Left colon (tissue), 2 donors: ENCODE data around the gene GTF3A. TPM values are rescaled to one million over a fixed set of nuclear protein-coding genes. Genes with fewer than 3 reads are reported as not detected.

Experiments used
- ATAC-seq: fragments of 200-7000 bp; cut with Tn5 transposase; one replicate; pipeline ENCODE4 v1.9.1; 2020; ENCODE audit warnings: mild to moderate bottlenecking, moderate library complexity
- DNase-seq, 2 donors: peaks; one replicate each; pipeline ENCODE4 v3.0.0-alpha.2; 2020
- intact Hi-C, 2 donors: fragments of 100-400 bp; cut with DNase I in 1 of 2; cut with micrococcal nuclease in 1 of 2; formaldehyde crosslinking; loops; one replicate each; pipeline versions ENCODE4 v1.11.2 to v1.14.0; 2022; cut with DNase I, micrococcal nuclease
- total RNA-seq, 2 donors: library from RNA; stranded (reverse); fragmentation: NEBNext Ultra II Directional; extraction: Animal tissue kit (Norgen Biotek cat#: 25700); gene quantifications; one replicate each; pipeline ENCODE4 v1.2.1, GENCODE V29; 2021
- donor health status: DM: no; HTN: no; CAD: no.
- donor health status: DM: yes; HTN: yes; CAD: no.

GTF3A gene
- total RNA-seq, 2 donors from 2014 or later: 35.5 to 36.4 TPM

DNA sequence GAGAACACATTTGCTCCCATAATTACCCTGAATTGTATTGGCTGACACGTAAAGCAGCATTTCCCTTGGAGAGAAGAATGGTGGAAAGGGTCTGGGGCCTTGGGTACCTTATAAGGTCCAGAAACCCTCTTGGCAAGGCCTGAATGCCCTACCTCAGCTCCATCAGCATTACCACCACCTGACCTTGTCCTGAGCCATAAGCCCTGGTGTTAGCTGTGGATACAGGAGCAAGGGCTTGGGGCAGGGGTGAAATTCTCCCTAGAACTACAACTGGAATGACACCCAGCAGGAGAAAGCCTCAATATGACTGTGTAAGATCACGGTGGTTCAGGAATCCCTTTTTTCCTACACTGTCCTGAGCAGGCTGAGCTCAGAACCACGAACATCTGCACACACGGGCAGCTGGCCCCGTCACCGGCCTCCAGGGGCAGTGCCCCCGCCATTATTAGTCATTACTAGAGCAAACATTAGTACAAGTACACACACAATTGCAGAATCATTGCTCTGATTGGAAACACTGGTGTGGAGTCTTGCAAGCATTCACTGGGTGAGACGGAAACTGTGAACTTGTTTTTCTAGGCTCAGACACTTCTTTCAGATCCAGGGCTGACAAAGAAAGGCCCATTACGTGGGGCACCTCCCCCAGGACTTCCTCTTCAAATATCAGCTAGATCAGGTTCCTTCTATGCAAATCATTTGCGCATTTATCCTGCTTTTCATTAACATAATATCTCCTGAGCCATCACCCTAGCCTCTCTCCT is 52.7 kb downstream of the GTF3A start:
- no peak for ATAC-seq
- DNase-seq: no peak
- intact Hi-C loops: no loop called here

DNA sequence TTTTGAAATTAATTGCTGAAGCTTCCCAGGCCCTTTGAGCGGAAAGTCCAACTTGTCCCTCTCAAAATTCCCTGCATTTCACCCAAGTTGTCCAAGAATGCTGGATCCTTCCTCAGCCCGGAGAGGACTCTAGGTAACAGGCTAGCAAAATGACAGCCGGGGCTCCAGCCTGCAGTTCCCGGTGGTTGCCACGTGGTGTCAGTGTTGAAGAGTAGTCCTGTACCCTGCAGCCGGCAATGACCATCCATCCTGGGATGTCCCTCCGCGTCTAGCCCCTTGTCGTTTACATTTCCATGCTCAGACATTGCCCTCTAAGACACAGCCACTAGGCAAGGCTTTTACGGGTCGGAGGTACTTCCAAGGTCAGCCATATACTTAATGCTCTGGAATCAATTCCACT is 57.3 kb downstream of the GTF3A start:
- intact Hi-C loops: no loop called here
- ATAC-seq (peak; percentile 63), DNase-seq (peak in 1 of 2 donors; percentile 54)

DNA sequence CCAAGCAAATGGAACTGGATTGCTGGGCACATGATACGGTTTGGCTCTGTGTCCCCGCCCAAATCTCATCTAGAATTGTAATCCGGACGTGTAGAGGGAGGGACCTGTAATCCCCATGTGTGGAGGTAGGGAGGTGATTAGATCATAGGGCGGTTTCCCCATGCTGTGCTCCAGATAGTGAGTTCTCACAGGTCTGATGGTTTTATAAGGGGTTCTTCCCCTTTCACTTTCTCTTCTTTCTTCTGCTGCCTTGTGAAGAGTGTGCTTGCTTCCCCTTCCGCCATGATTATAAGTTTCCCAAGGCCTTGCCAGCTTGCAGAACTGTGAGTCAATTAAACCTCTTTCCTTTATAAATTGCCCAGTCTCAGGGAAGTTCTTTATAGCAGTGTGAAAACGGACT is 58.6 kb downstream of the GTF3A start:
- DNase-seq (peak; percentile 15 to 32), ATAC-seq (peak; percentile 97)
- intact Hi-C loops: no loop called here

DNA sequence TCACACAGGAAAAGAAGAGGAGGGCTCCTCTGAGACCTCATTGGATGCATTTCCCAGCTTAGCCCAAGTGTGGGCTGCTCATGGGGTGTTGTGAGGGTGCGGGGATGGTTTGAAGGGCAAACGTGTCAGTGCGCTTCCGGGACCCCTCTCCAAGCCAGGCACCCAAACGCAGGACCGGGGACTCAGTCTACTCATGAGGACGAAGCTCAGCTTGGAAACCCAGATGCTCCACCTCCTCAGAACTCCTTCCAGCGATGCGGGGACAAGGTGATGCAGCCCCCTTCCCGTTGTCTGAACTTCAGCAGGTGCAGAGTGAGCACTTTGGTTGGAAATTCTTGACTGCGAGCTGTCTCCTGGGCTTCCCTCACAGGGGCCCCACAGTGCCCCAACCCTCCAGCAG is 59.0 kb downstream of the GTF3A start:
- intact Hi-C loops: no loop called here
- no peak for ATAC-seq
- peak in 1 of 2 donors; percentile 7 for DNase-seq

Other genes starting within 250 kb of the GTF3A start
- 100 to 1,000 TPM; 685 to 745 TPM for gene RPL21, start 173.1 kb upstream of the GTF3A start, total RNA-seq
- 10 to 100 TPM; 35.4 to 67.5 TPM for gene RASL11A, start 153.8 kb upstream of the GTF3A start, total RNA-seq
- gene MTIF3, start 25.9 kb downstream of the GTF3A start, total RNA-seq: 10 to 100 TPM; 58.9 to 62.7 TPM
- gene LNX2, start 195.9 kb downstream of the GTF3A start, total RNA-seq: 10 to 100 TPM; 26.1 to 36.4 TPM
- 100 to 1,000 TPM in 1 of 2 donors, 10 to 100 TPM in 1; 95.5 to 101 TPM for gene POLR1D, start 197.3 kb downstream of the GTF3A start, total RNA-seq